GM12865 (cell line): ENCODE measurements around the gene SV2C.

Experiments used
- DNase-seq: peaks from one replicate; pipeline ENCODE4 v3.0.0; 2010; ENCODE audit warnings: low read depth
- H3K4me3 ChIP-seq: 2 replicates; pipeline ENCODE4 v1.5.1; 2011; ENCODE audit warnings: mild to moderate bottlenecking, low read depth, low read length, control low read depth
- TF ChIP-seq, protein P1 (sequence below): IDR thresholded peaks from 2 replicates; pipeline ENCODE4 v1.5.1; 2011; ENCODE audit warnings: low read length, control low read depth, low read depth, inconsistent platforms; ENCODE audit not compliant: insufficient read depth; ENCODE audit errors: missing control alignments

The SV2C gene

GRCh38 chr5:76257897-76258296 lies 174.7 kb downstream of the SV2C start:
- no peak overlapping the region for H3K4me3 ChIP-seq
- TF ChIP-seq, protein P1, sequence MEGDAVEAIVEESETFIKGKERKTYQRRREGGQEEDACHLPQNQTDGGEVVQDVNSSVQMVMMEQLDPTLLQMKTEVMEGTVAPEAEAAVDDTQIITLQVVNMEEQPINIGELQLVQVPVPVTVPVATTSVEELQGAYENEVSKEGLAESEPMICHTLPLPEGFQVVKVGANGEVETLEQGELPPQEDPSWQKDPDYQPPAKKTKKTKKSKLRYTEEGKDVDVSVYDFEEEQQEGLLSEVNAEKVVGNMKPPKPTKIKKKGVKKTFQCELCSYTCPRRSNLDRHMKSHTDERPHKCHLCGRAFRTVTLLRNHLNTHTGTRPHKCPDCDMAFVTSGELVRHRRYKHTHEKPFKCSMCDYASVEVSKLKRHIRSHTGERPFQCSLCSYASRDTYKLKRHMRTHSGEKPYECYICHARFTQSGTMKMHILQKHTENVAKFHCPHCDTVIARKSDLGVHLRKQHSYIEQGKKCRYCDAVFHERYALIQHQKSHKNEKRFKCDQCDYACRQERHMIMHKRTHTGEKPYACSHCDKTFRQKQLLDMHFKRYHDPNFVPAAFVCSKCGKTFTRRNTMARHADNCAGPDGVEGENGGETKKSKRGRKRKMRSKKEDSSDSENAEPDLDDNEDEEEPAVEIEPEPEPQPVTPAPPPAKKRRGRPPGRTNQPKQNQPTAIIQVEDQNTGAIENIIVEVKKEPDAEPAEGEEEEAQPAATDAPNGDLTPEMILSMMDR, result no peak
- DNase-seq, result peak; percentile 24

- TF ChIP-seq, protein P1, result no peak
- no peak for DNase-seq
Measured at GRCh38 chr5:76264681-76265080, 181.5 kb downstream of the SV2C start.

GRCh38 chr5:76269259-76269931 lies 186.2 kb downstream of the SV2C start:
- TF ChIP-seq, protein P1, result no peak
- peak; percentile 9 for DNase-seq
- no peak overlapping the region for H3K4me3 ChIP-seq

More at GRCh38 chr5:76264681-76265080, 181.5 kb downstream of the SV2C start:
- no peak overlapping the region for H3K4me3 ChIP-seq

- DNase-seq, result peak; percentile 20
- no peak overlapping the region for H3K4me3 ChIP-seq
- TF ChIP-seq, protein P1, result no peak
Measured at GRCh38 chr5:76269932-76270610, 186.9 kb downstream of the SV2C start.

DNA sequence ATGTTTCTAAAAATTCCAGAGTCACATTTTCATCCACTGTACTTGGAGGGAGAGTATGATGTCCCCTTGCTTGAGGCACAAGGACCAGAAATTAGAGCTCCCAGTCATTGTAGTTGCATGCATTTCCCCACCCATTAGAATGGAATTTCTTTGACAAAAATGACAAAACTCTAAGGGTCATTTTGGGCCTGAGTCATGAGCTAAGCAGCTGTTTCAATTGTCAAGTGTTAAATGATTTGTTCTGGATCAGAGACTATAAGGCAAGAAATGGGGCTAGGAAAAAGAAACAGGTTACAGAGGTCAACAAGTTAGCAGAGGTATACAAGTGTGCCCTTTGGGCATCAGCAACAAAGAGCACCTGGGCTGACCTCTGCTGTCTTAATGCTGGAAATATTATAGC lies 188.7 kb downstream of the SV2C start:
- H3K4me3 ChIP-seq, result no peak overlapping the region
- TF ChIP-seq, protein P1, result no peak
- no peak for DNase-seq

- no peak overlapping the region for H3K4me3 ChIP-seq
- DNase-seq, result no peak
- TF ChIP-seq, protein P1, result no peak
Measured at GRCh38 chr5:76273206-76273885, 190.2 kb downstream of the SV2C start.
